CD14-positive monocyte (primary cell): ENCODE measurements around the gene KLF3. TPM values are rescaled to one million over a fixed set of nuclear protein-coding genes. Genes with fewer than 3 reads are reported as not detected.
A peak's percentile ranks its signal among the peaks of the same experiment; 100 is the strongest.

Experiments used
- DNase-seq, 3 donors: peaks; one replicate each; pipeline ENCODE4 v3.0.0-alpha.2; 2011 to 2022
- H2AFZ ChIP-seq: 2 replicates; pipeline ENCODE4 v1.6.0; 2012; ENCODE audit warnings: mild to moderate bottlenecking, low read depth, low read length, inconsistent platforms; ENCODE audit not compliant: insufficient read depth, poor library complexity, severe bottlenecking
- H3K27ac ChIP-seq, 2 donors: 1 replicate in 1 of 2; 2 replicates in 1 of 2; pipeline ENCODE4 v1.5.1; 2012 to 2013; ENCODE audit warnings: low read length in 2 of 2, control low read depth in 1 of 2, inconsistent platforms in 1 of 2, low read depth in 1 of 2, mild to moderate bottlenecking in 1 of 2
- H3K27me3 ChIP-seq, 2 donors: one replicate each; pipeline versions ENCODE4 v1.6.0 to v1.6.1; 2011 to 2013; ENCODE audit warnings: low read length in 2 of 2; ENCODE audit not compliant: control insufficient read depth in 2 of 2, insufficient read depth in 2 of 2
- H3K36me3 ChIP-seq, 2 donors: replicated peaks in 1 of 2; 1 replicate in 1 of 2; 2 replicates in 1 of 2; pipeline versions ENCODE4 v1.5.1 to v1.6.1; 2012 to 2013; ENCODE audit warnings: low read length in 2 of 2, control low read depth in 1 of 2, inconsistent platforms in 1 of 2, mild to moderate bottlenecking in 1 of 2; ENCODE audit not compliant: insufficient read depth in 2 of 2, control insufficient read depth in 1 of 2
- H3K4me1 ChIP-seq, 2 donors: 1 replicate in 1 of 2; 2 replicates in 1 of 2; pipeline versions ENCODE4 v1.5.1 to v1.6.1; 2012 to 2013; ENCODE audit warnings: low read length in 2 of 2, control low read depth in 1 of 2, inconsistent platforms in 1 of 2, mild to moderate bottlenecking in 1 of 2, moderate library complexity in 1 of 2; ENCODE audit not compliant: insufficient read depth in 2 of 2, control insufficient read depth in 1 of 2
- H3K4me2 ChIP-seq: replicated peaks from 2 replicates; pipeline ENCODE3; 2012; ENCODE audit warnings: low read length, moderate library complexity, mild to moderate bottlenecking; ENCODE audit not compliant: poor library complexity, severe bottlenecking; ENCODE audit errors: extremely low read depth
- H3K4me3 ChIP-seq, 3 experiments: fragments of 200-600 bp in 1 of 3; sonication (generic) in 1 of 3; replicated peaks in 1 of 3; 1 replicate in 2 of 3; 2 replicates in 1 of 3; pipeline ENCODE4 v1.5.1; 2011 to 2013; ENCODE audit warnings: low read length in 3 of 3, mild to moderate bottlenecking in 3 of 3, control low read depth in 2 of 3, low read depth in 2 of 3, inconsistent platforms in 1 of 3, moderate library complexity in 1 of 3
- H3K79me2 ChIP-seq: 2 replicates; pipeline ENCODE4 v1.6.0; 2012; ENCODE audit warnings: mild to moderate bottlenecking, control low read depth, inconsistent platforms, low read length, moderate library complexity; ENCODE audit not compliant: insufficient read depth
- H3K9ac ChIP-seq: 2 replicates; pipeline ENCODE4 v1.6.0; 2017; ENCODE audit warnings: low read length, mild to moderate bottlenecking; ENCODE audit not compliant: insufficient read depth, poor library complexity, severe bottlenecking
- H3K9me3 ChIP-seq, 2 donors: replicated peaks in 1 of 2; 1 replicate in 1 of 2; 2 replicates in 1 of 2; pipeline versions ENCODE4 v1.5.1 to v1.6.1; 2012 to 2013; ENCODE audit warnings: low read length in 2 of 2, control low read depth in 1 of 2; ENCODE audit not compliant: control insufficient read depth in 1 of 2, insufficient read depth in 1 of 2
- H4K20me1 ChIP-seq: 2 replicates; pipeline ENCODE4 v1.6.0; 2012; ENCODE audit warnings: mild to moderate bottlenecking, low read length, control low read depth, moderate library complexity; ENCODE audit not compliant: insufficient read depth
- H3K27ac Mint-ChIP-seq, 7 donors: one replicate each; pipeline ENCODE4 v1.8.0; 2020; ENCODE audit warnings: mild to moderate bottlenecking in 7 of 7, mixed read lengths in 7 of 7, moderate library complexity in 6 of 7, inconsistent platforms in 2 of 7
- H3K27me3 Mint-ChIP-seq, 3 donors: one replicate each; pipeline ENCODE4 v1.8.0; 2021 to 2022; ENCODE audit warnings: low read depth in 3 of 3, mild to moderate bottlenecking in 3 of 3, mixed read lengths in 3 of 3, moderate library complexity in 3 of 3, inconsistent platforms in 1 of 3
- H3K36me3 Mint-ChIP-seq, 2 donors: one replicate each; pipeline ENCODE4 v1.8.0; 2020; ENCODE audit warnings: mixed read lengths in 2 of 2, inconsistent platforms in 1 of 2, mild to moderate bottlenecking in 1 of 2
- H3K4me1 Mint-ChIP-seq: one replicate; pipeline ENCODE4 v1.8.0; 2020; ENCODE audit warnings: mild to moderate bottlenecking, mixed read lengths
- H3K4me3 Mint-ChIP-seq, 2 donors: one replicate each; pipeline ENCODE4 v1.8.0; 2020; ENCODE audit warnings: mild to moderate bottlenecking in 2 of 2, mixed read lengths in 2 of 2, moderate library complexity in 1 of 2
- H3K9me3 Mint-ChIP-seq, 7 donors: one replicate each; pipeline ENCODE4 v1.8.0; 2020 to 2022; ENCODE audit warnings: mixed read lengths in 7 of 7, mild to moderate bottlenecking in 6 of 7, moderate library complexity in 6 of 7, inconsistent platforms in 2 of 7
- WGBS: methylation state at CpG from one replicate; pipeline ENCODE4 v1.1.5; 2013; ENCODE audit warnings: missing lambda C conversion rate; ENCODE audit not compliant: insufficient coverage; 5-methylcytosine and 5-hydroxymethylcytosine counted together
- intact Hi-C, 2 donors: fragments of 100-400 bp; cut with micrococcal nuclease; formaldehyde crosslinking; loops; one replicate each; pipeline versions ENCODE4 v1.15.0 to v1.15.1; 2023
- polyA plus RNA-seq, 3 donors: library from polyadenylated mRNA; depleted of rRNA in 1 of 3; unstranded in 2 of 3; stranded (reverse) in 1 of 3; fragments of 300-500 nt in 2 of 3; fragments of >200 nt in 1 of 3; fragmentation: Illumina TruSeq in 2 of 3; gene quantifications; 1 replicate in 2 of 3; 2 replicates in 1 of 3; pipeline ENCODE4 v1.2.3, GENCODE V29; 2012 to 2021
- TF ChIP-seq, protein P1 (sequence below): fragments of 200-600 bp; IDR thresholded peaks from one replicate; pipeline ENCODE4 v1.8.0; 2022; ENCODE audit warnings: antibody characterized with exemption, mild to moderate bottlenecking

Gene KLF3
- polyA plus RNA-seq, 3 donors, result 46.3 to 95.7 (median 53.9) TPM

DNA sequence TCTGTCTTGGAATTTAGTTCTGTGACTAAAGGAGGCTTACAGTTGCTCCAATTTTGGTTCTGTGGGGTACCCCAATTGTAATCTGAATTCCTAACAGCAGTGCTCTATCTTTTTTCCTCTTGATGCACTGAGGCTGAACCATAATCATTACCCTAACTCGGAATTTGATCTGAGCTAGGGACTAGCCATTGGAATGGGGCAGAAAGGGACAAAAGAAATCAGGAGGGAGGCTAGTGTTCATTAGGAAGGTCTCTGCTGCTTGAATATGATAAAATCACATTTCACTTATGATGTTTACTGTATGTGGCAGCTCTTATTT lies 2.7 kb downstream of the KLF3 start:
- no peaks in the 10 kb centered on the region for H3K36me3 ChIP-seq
- peak overlapping the region; percentile 78 for H3K4me2 ChIP-seq
- WGBS, result no CpG with 5 or more reads among the region's 1 CpG
- peak overlapping the region; percentile 99 for H3K4me3 Mint-ChIP-seq
- peaks cover 63 to 79% of the 10 kb centered on the region in 2 donors for H3K4me1 ChIP-seq
- intact Hi-C loops, result loop anchor here in 1 of 2 donors (2.0 kb wide), 1 partner anchor 142 kb away; no protein-coding TSS in a partner anchor
- peak overlapping the region; percentile 84 to 98 (median 94) for H3K4me3 ChIP-seq
- peak overlapping the region; percentile 94 to 97 (median 97) for H3K27ac Mint-ChIP-seq
- no peaks in the 10 kb centered on the region for H3K27me3 Mint-ChIP-seq
- peaks cover 0 to 3% (median 0%) of the 10 kb centered on the region in 7 donors for H3K9me3 Mint-ChIP-seq
- H3K27ac ChIP-seq, result peak overlapping the region; percentile 70 to 95
- peaks cover 31% of the 10 kb centered on the region for H4K20me1 ChIP-seq
- H3K79me2 ChIP-seq, result peaks cover 93% of the 10 kb centered on the region
- H3K9ac ChIP-seq, result peak overlapping the region; percentile 37
- TF ChIP-seq, protein P1, sequence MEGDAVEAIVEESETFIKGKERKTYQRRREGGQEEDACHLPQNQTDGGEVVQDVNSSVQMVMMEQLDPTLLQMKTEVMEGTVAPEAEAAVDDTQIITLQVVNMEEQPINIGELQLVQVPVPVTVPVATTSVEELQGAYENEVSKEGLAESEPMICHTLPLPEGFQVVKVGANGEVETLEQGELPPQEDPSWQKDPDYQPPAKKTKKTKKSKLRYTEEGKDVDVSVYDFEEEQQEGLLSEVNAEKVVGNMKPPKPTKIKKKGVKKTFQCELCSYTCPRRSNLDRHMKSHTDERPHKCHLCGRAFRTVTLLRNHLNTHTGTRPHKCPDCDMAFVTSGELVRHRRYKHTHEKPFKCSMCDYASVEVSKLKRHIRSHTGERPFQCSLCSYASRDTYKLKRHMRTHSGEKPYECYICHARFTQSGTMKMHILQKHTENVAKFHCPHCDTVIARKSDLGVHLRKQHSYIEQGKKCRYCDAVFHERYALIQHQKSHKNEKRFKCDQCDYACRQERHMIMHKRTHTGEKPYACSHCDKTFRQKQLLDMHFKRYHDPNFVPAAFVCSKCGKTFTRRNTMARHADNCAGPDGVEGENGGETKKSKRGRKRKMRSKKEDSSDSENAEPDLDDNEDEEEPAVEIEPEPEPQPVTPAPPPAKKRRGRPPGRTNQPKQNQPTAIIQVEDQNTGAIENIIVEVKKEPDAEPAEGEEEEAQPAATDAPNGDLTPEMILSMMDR, result no peak
- no peaks in the 10 kb centered on the region for H3K9me3 ChIP-seq
- no peak overlapping the region for H2AFZ ChIP-seq
- peaks cover 15 to 23% of the 10 kb centered on the region in 2 donors for H3K36me3 Mint-ChIP-seq
- H3K4me1 Mint-ChIP-seq, result peaks cover 65% of the 10 kb centered on the region
- no peaks in the 10 kb centered on the region for H3K27me3 ChIP-seq
- DNase-seq, result no peak

DNA sequence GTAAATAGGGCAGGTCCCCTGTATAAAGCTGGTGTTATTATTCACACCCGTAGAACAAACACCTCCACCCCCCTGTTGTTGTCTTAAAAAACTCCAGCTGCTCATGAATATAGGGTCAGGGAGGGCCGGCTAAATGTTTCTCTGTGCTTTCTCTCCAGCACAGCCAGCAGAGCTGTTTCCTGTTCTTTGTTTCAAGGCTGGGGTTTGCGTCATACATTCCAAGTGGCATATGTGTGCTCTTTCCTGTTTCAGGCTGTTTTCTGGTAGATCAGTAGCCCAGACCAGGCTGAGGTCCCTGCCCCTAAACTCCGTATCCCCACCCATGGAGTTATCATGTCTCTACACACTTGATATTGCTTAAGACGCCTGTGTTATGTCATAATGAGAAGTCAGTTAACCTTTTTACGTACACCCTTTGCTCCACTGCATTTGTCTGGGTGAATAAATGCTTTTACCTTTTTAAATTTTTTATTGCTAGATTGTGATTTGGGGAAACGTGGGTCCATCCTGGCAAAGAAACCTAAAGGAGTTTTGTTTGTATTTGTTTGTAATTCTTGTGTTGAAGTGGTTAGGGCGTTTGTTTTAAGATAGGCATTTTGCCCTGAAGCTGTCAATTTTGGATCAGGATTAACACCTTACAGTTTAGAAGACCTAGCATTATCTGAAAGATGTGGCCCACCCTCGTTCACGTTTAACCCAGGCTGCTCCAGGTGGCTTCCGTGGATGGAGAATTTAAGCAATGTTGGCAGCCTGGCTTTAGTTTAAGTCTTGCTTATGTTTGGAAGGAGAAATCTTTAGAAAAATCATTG lies 3.3 kb downstream of the KLF3 start:
- Histone ChIP-seq H3K9me3 (no peaks in the 10 kb centered on the region), H4K20me1 (peaks cover 37% of the 10 kb centered on the region), H3K27me3 (no peaks in the 10 kb centered on the region), H3K4me3 (peak overlapping the region; percentile 84 to 98 (median 94)), H3K4me1 (peaks cover 63 to 79% of the 10 kb centered on the region in 2 donors), H3K4me2 (peak overlapping the region; percentile 78), H2AFZ (no peak overlapping the region), H3K9ac (peak overlapping the region; percentile 37), H3K36me3 (no peaks in the 10 kb centered on the region), H3K27ac (peak overlapping the region; percentile 70 to 95), H3K79me2 (peaks cover 93% of the 10 kb centered on the region)
- Mint-ChIP-seq H3K9me3 (no peaks in the 10 kb centered on the region), H3K4me3 (peak overlapping the region; percentile 99), H3K36me3 (peaks cover 19 to 23% of the 10 kb centered on the region in 2 donors), H3K4me1 (peaks cover 65% of the 10 kb centered on the region), H3K27ac (peak overlapping the region; percentile 94 to 97 (median 97)), H3K27me3 (no peaks in the 10 kb centered on the region)
- intact Hi-C loops, result loop anchor here in 1 of 2 donors (2.0 kb wide), 1 partner anchor 142 kb away; no protein-coding TSS in a partner anchor
- 3% methylated on average over 5 of the region's 11 CpGs for WGBS
- TF ChIP-seq, protein P1, result no peak
- peak; percentile 92 to 96 (median 95) for DNase-seq
